ENCODE results near the gene CDH6. TPM values are rescaled to one million over a fixed set of nuclear protein-coding genes. Genes with fewer than 3 reads are reported as not detected.
A peak's percentile ranks its signal among the peaks of the same experiment; 100 is the strongest.

CDH6 gene
- polyA plus RNA-seq, 4 donors: 50.5 to 66.2 (median 62.9) TPM

- no peak for DNase-seq (ENCODE audit: low read depth in 4 of 4, low spot score in 3 of 4)
Measured at GRCh38 chr5:31244921-31245320, 51.4 kb downstream of the CDH6 start.

- DNase-seq (ENCODE audit: low read depth in 4 of 4, low spot score in 3 of 4): no peak
Measured at GRCh38 chr5:31247381-31247780, 53.9 kb downstream of the CDH6 start.

DNA sequence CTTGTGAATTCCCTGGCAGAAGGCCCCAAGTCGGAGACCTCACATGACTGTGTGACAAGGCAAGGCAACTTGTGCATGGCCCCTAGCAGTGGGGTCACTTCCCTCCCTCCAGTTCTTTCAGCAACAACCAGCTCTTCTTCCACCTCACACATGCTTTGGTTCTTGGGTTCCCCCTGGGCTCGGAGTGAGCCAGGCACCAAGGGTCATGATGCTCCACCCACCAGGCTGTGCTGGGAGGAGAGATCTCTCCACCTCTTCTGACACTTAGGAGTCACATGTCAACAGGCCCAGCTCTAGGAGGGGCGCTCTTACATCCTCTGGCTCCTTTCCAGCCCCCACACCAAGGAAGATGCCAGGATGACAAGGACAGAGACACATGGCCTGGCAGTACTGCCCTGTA, 56.7 kb downstream of the CDH6 start:
- DNase-seq (ENCODE audit: low read depth in 4 of 4, low spot score in 3 of 4): no peak

DNA sequence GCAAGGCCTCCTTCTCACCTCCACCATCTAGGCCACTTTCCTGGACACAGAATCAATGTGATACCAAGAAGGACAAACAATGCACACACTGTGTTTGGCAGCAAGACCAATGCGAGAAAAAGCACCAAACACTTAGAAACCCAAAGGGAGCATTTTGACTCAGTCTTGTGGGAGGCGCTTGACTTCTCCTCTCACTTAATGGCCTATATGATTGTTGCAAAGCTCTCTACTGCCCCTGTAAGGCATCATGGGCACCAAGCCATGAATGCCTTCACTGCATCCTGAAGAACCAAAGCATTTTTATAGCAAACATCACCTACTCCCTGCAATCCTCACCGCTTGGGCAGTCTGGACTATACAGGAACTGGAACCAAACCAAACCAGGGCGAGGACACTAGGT, 57.5 kb downstream of the CDH6 start:
- DNase-seq (ENCODE audit: low read depth in 4 of 4, low spot score in 3 of 4): no peak

DNA sequence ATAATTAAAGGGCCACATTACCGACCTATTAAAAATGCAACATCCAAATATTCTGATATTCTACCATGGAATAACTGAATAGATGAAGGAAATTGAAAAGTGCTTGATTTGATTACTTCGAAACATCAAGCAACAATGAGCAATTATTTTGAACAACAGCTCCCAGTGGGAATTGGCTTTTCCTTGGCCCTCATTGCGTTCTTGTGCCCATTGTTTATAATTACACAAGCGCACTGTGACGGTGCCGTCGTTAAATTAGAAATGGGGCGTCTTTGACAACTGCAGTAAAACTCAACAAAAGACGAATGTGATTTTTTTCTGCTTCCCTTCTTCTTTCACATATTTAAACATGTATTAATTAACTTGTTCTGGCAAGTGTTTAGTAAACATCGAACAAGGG, 61.6 kb downstream of the CDH6 start:
- DNase-seq (ENCODE audit: low read depth in 4 of 4, low spot score in 3 of 4): no peak

DNA sequence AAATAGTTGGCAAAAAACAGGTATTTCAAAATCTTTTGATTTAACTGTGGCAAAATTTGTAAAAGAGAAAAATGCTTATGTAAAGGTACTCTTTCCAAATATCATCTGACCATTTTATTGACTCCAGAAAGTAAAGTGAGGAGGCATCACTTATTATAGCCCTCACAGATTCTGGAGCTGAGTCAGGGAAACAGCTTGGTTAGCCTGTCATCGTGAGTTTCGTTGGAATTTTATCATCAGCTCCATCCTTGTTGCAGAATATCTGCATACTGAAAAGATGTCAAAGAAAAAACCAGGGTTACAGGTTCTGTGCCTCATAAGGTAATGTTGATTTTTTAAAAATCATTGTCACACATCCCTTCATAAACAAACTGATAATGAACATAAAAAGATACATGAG, 74.8 kb downstream of the CDH6 start:
- no peak for DNase-seq (ENCODE audit: low read depth in 4 of 4, low spot score in 3 of 4)

DNA sequence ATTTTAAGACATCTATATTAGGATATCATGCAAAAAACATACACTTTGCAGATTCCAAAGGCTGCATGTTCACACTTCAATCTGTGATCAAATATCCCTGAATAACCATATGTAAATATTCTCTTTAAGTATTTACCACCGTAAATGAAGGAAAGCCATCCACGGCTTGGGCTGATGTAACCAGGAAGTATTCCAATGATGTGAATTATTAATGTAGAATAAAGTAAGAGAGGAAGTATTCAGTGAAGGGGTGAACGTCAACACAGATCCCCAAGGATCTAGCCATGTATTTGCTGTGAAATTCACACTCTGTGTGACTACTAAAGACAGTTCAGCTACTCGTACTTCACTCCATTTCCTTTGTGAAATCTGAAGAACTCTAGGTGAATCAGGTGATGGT, 75.2 kb downstream of the CDH6 start:
- no peak for DNase-seq (ENCODE audit: low read depth in 4 of 4, low spot score in 3 of 4)

GRCh38 chr5:31269259-31269658, 75.8 kb downstream of the CDH6 start:
- DNase-seq (ENCODE audit: low read depth in 4 of 4, low spot score in 3 of 4): no peak

GRCh38 chr5:31270396-31270795, 76.9 kb downstream of the CDH6 start:
- DNase-seq (ENCODE audit: low read depth in 4 of 4, low spot score in 3 of 4): peak in 1 of 4 donors; percentile 11

- DNase-seq (ENCODE audit: low read depth in 4 of 4, low spot score in 3 of 4): no peak
Measured at GRCh38 chr5:31271567-31271966, 78.1 kb downstream of the CDH6 start.

- DNase-seq (ENCODE audit: low read depth in 4 of 4, low spot score in 3 of 4): no peak
Measured at GRCh38 chr5:31273161-31273560, 79.7 kb downstream of the CDH6 start.

DNA sequence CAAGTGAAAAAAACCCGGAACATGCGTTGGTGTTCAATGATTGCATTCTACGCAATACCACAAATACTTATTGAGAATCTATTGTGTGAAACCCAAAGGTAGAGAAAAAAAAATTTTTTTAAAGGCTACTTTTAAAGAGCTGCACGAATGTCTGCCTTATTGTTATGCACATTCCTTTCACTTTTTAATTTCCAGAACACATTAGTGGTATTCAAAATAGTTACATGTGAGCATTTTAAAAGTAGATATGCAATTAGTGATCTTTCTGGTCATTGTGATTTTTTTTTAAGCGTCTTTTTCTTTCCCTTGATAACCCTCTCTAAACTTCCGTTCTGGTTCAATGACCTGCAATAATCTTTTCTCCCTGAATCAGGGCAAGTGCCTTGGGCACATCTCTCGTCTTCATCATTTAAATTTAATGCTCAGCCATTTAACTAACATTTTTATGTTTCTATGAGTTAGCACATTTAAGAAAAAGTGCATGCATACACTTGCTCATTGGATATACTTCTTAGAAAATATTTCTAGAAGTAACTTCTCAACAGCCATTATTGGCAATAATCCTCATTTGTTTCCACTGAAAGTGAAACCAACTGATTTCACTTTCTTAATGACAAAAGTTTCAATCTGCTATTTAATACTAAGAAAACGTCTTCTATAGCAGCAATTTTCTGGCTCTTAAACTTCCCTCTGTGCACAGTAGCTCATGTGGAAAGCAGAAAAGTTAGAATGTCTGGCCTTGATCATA, 80.3 kb downstream of the CDH6 start:
- no peak for DNase-seq (ENCODE audit: low read depth in 4 of 4, low spot score in 3 of 4)

- no peak for DNase-seq (ENCODE audit: low read depth in 4 of 4, low spot score in 3 of 4)
Measured at GRCh38 chr5:31280210-31280609, 86.7 kb downstream of the CDH6 start.

DNA sequence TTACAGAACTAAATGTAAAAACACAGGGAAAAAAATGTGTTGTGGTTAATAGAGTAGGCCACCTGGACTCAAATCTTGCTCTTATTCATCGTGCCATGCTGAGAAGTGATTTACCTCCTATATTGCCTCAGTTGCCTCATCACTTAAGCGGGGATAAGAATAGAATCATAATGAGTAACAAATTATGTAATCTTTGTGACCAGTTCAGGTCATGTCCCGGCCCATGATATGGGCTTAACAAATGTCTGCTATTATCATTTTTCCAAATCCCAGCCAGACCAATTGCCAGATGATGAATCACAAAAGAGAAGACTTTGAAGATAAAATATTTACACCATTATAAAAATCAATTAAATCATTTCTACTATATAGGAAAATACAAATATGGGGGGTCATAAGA, 89.8 kb downstream of the CDH6 start:
- DNase-seq (ENCODE audit: low read depth in 4 of 4, low spot score in 3 of 4): no peak

GRCh38 chr5:31285025-31285424, 91.5 kb downstream of the CDH6 start:
- no peak for DNase-seq (ENCODE audit: low read depth in 4 of 4, low spot score in 3 of 4)

GRCh38 chr5:31287985-31288384, 94.5 kb downstream of the CDH6 start:
- no peak for DNase-seq (ENCODE audit: low read depth in 4 of 4, low spot score in 3 of 4)

GRCh38 chr5:31289429-31289828, 95.9 kb downstream of the CDH6 start:
- DNase-seq (ENCODE audit: low read depth in 4 of 4, low spot score in 3 of 4): no peak

DNA sequence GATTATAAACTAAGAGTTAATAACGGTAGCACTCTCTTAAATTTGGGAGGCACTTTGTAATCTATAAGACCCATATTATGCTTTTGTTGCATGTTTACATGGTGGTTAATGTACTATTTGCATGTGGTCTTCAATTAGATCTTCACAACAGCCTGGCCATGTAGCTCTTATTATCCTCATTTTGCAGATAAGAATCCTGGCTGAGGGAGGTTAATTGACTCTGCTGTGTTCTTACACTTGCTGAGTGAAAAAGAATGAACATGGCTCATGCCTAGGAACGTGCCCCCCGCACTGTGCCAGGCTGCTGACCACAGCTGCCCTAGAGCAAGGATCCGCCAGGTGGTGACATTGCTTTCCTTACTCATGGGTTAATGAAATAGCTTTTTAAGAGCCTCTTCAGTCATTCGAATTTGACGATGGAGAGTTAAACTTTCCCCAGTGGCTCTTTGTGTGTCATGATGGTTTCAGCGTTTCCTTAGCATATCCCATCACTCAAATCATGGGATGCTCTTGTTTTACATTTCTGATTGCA, 97.9 kb downstream of the CDH6 start:
- no peak for DNase-seq (ENCODE audit: low read depth in 4 of 4, low spot score in 3 of 4)

GRCh38 chr5:31300501-31300900, 107.0 kb downstream of the CDH6 start:
- DNase-seq (ENCODE audit: low read depth in 4 of 4, low spot score in 3 of 4): no peak

- no peak for DNase-seq (ENCODE audit: low read depth in 4 of 4, low spot score in 3 of 4)
Measured at GRCh38 chr5:31301833-31302232, 108.3 kb downstream of the CDH6 start.

DNA sequence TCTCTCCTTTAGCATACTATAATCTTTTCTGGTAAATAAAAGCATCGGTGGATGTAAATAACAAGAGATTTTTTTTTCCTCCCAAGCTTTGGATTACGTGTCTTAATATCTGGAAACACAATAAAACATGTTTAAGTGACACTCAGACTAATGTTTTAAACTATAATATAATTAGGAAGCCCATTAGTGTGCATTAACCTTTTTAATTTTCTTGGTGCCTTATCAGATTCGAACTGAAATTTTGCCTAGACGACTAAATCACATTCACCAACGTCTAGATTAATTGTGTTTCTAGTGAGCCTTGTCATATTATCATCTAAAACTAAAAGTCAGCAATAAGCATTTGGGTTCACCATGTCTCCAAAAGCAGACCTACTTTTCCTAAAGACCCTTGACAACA, 110.2 kb downstream of the CDH6 start:
- DNase-seq (ENCODE audit: low read depth in 4 of 4, low spot score in 3 of 4): no peak

DNA sequence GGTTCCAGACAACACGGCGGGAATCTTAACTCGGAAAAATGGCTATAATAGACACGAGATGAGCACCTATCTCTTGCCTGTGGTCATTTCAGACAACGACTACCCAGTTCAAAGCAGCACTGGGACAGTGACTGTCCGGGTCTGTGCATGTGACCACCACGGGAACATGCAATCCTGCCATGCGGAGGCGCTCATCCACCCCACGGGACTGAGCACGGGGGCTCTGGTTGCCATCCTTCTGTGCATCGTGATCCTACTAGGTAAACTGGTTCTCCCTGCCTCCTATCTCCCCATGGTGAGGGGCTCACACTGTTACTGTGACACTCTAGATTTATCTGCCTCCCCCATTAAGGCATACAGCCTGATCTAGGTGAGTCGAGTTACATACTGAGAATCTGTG, 124.2 kb downstream of the CDH6 start:
- DNase-seq (ENCODE audit: low read depth in 4 of 4, low spot score in 3 of 4): no peak

- no peak for DNase-seq (ENCODE audit: low read depth in 4 of 4, low spot score in 3 of 4)
Measured at GRCh38 chr5:31319335-31319734, 125.8 kb downstream of the CDH6 start.
